NCI-H2081 treated with DMSO at 0.1 percent for 48 hours (cell line): Measurements from ENCODE around the gene MFAP3.

Experiments
- DNase-seq: peaks from one replicate; lab custom pipeline; 2025; lab: John Stamatoyannopoulos, UW

The MFAP3 gene

DNA sequence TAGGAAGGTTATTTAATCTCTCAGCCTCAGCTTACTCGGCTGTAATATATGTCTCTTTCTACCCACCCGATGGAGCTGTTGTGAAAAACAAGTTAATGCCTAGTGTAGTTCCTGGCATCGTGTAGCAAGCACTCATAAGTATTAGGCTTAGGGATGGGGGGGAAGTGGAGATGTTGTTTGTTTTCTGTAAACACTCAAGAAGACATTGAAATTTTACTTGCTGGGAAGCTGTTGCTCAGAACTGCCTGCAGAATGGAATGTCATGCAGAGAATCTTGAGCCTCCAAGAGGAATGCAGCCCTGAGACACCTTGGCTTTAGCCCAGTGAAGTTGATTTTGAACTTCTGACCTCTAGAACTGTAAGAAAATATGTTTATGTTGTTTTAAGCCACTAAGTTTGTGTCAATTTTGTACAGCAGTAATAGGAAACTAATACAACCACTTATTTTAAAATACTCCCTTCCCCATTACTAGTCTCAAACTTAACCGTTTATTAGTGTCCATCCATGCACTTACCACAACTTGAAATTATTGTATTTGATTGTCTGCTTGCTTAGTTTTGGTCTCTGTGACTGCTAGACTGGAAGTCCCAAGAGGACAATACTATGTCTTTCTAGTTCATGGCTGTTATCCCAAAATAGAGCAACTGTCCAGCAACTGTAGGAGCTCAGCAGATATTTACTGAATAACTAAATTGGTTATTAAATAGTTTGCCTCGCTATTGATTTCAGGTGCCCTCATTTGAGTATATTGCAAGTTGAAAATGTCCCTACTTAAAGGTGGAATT lies 53.8 kb downstream of the MFAP3 start:
- DNase-seq = no peak

DNA sequence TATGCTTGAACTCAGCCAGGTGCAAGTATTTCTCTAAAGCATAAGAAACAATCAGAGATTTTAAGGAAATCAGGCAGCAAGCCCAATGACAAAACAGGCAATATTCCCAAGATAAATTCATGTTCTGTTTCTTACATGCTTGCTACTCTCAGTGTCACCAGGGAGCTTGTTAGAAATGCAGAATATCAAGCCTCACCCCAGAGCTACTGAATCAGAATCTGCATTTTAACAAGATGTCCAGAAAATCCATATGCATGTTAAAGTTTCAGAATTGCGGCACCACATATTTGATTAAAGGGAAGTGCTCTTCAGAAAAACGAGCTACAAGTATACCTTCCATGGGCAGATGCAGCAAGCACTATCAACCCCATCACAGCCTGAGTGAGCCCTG lies 54.4 kb downstream of the MFAP3 start:
- DNase-seq = no peak

GRCh38 chr5:154095904-154096303 lies 57.1 kb downstream of the MFAP3 start:
- DNase-seq = no peak

DNA sequence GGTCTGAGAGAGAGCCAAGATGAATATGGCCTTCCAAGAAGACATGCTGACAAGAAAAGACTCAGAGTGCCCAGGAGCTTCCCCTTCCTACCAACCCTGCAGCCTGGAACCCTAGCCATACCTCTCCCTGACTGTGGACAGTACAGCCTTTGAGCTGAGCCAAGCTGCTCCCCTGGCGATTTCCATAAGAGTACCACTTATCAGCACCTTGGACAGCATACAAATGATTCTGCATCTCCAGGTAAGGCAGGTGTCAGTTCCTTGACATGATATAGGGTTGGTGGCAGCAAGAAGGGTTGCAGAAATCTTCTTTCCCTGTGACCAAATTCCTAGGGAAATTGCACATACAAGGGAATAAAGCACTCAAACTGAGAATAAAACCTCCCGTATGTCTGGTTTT lies 58.3 kb downstream of the MFAP3 start:
- no peak for DNase-seq

- DNase-seq = no peak
Measured at GRCh38 chr5:154098465-154098864, 59.7 kb downstream of the MFAP3 start.

DNA sequence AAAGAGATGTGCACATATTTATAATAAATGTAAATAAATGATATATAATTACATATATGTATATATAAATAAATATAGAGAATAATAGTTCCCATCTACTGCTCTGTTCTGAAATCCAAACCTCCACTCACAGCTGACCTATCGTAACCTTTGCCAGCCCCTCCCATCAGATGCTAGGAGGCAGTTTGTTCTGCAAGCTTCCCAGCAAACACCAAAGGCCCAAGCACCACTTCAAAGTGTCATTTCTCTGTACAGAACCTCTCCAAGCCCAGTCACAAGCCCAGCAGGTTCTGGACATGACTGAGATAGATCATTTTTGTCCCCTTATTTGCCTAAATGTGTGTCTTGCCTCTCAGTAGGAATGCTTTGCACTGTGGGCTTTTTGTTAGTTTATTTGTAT lies 62.4 kb downstream of the MFAP3 start:
- no peak for DNase-seq

DNA sequence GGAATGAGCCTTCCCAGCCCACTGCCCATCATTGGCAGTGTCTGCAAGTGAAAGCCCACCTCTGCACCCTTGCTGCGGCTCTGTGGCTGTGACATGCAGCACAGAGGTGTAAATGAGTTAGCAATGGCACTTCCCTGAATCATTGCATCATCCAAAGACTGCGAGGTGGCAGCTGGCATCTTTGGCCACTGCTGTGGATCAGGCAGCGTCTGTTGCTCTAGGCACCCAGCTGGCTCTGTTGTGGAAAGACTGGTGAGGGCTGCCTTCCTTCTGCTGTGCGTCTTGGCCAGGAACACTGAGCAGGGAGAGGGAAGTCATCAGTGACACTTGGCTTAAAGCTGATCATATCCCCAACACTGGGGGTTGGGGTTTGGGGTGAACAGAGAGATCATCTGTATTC lies 64.5 kb downstream of the MFAP3 start:
- DNase-seq = no peak
